ENCODE results near the gene CTXN1. TPM values are rescaled to one million over a fixed set of nuclear protein-coding genes. Genes with fewer than 3 reads are reported as not detected.
"Not testable (repeated sequence)": the region's sequence is repeated elsewhere in the genome, so short reads cannot be mapped to it uniquely, and the experiment has no call there.

CTXN1 gene
- total RNA-seq, 1 donor from 2014 or later = 57.8 TPM

GRCh38 chr19:7963566-7963965 lies 37.6 kb upstream of the CTXN1 start:
- Mint-ChIP-seq H3K4me3 (no peak overlapping the region), H3K4me1 (ENCODE audit: unreplicated experiment) (peaks cover 6% of the 10 kb centered on the region), H3K36me3 (peaks cover 23% of the 10 kb centered on the region), H3K27ac (no peak overlapping the region), H3K27me3 (no peaks in the 10 kb centered on the region), H3K9me3 (no peaks in the 10 kb centered on the region)
- no peak for DNase-seq (ENCODE audit: extremely low spot score, unreplicated experiment)
- TF ChIP-seq CTCF (conservative IDR thresholded peaks at IDR 0.05) = no peak

- Mint-ChIP-seq H3K36me3 (peaks cover 23% of the 10 kb centered on the region), H3K27ac (peak overlapping the region; percentile 86), H3K4me3 (peak overlapping the region; percentile 35)
Measured at GRCh38 chr19:7962644-7963268, 36.8 kb upstream of the CTXN1 start.

GRCh38 chr19:7961920-7962626 lies 36.1 kb upstream of the CTXN1 start:
- peaks cover 6% of the 10 kb centered on the region for H3K4me1 Mint-ChIP-seq (ENCODE audit: unreplicated experiment)
- DNase-seq (ENCODE audit: extremely low spot score, unreplicated experiment) = no peak
- peaks cover 23% of the 10 kb centered on the region for H3K36me3 Mint-ChIP-seq
- TF ChIP-seq CTCF (conservative IDR thresholded peaks at IDR 0.05) = no peak
- H3K27me3 Mint-ChIP-seq = no peaks in the 10 kb centered on the region
- H3K4me3 Mint-ChIP-seq = peak overlapping the region; percentile 35
- peak overlapping the region; percentile 86 for H3K27ac Mint-ChIP-seq
- H3K9me3 Mint-ChIP-seq = no peaks in the 10 kb centered on the region

More at GRCh38 chr19:7962644-7963268, 36.8 kb upstream of the CTXN1 start:
- no peak for TF ChIP-seq CTCF (conservative IDR thresholded peaks at IDR 0.05)
- no peaks in the 10 kb centered on the region for H3K27me3 Mint-ChIP-seq
- H3K4me1 Mint-ChIP-seq (ENCODE audit: unreplicated experiment) = peaks cover 6% of the 10 kb centered on the region
- no peak for DNase-seq (ENCODE audit: extremely low spot score, unreplicated experiment)
- no peaks in the 10 kb centered on the region for H3K9me3 Mint-ChIP-seq

GRCh38 chr19:7961082-7961481 lies 35.1 kb upstream of the CTXN1 start:
- DNase-seq (ENCODE audit: extremely low spot score, unreplicated experiment); H3K9me3 Mint-ChIP-seq; H3K27me3 Mint-ChIP-seq; H3K27ac Mint-ChIP-seq; H3K4me1 Mint-ChIP-seq (ENCODE audit: unreplicated experiment); H3K4me3 Mint-ChIP-seq: not testable (repeated sequence)
- peaks cover 23% of the 10 kb centered on the region for H3K36me3 Mint-ChIP-seq

GRCh38 chr19:7959211-7959610 lies 33.3 kb upstream of the CTXN1 start:
- TF ChIP-seq CTCF (conservative IDR thresholded peaks at IDR 0.05) = no peak
- Mint-ChIP-seq H3K4me3 (no peak overlapping the region), H3K36me3 (peaks cover 16% of the 10 kb centered on the region), H3K9me3 (no peaks in the 10 kb centered on the region), H3K27me3 (no peaks in the 10 kb centered on the region), H3K27ac (no peak overlapping the region), H3K4me1 (ENCODE audit: unreplicated experiment) (no peaks in the 10 kb centered on the region)
- DNase-seq (ENCODE audit: extremely low spot score, unreplicated experiment) = no peak

GRCh38 chr19:7955696-7956095 lies 29.8 kb upstream of the CTXN1 start:
- no peaks in the 10 kb centered on the region for H3K9me3 Mint-ChIP-seq
- DNase-seq (ENCODE audit: extremely low spot score, unreplicated experiment) = no peak
- H3K27ac Mint-ChIP-seq = no peak overlapping the region
- no peak for TF ChIP-seq CTCF (conservative IDR thresholded peaks at IDR 0.05)
- H3K4me3 Mint-ChIP-seq = no peak overlapping the region
- H3K27me3 Mint-ChIP-seq = no peaks in the 10 kb centered on the region
- H3K4me1 Mint-ChIP-seq (ENCODE audit: unreplicated experiment) = no peaks in the 10 kb centered on the region
- H3K36me3 Mint-ChIP-seq = peaks cover 4% of the 10 kb centered on the region

All from type B pancreatic cell (in vitro differentiated cells).